HG03139 (cell line): ENCODE data around the gene HYAL2.
"Not testable (repeated sequence)": the region's sequence is repeated elsewhere in the genome, so short reads cannot be mapped to it uniquely, and the experiment has no call there.

ENCODE experiments used
- ATAC-seq: cut with Tn5 transposase; IDR thresholded peaks from one replicate; pipeline ENCODE4 v1.9.1; 2021; ENCODE audit not compliant: unreplicated experiment

HYAL2 gene

GRCh38 chr3:50293079-50293801 lies 29.3 kb downstream of the HYAL2 start:
- no peak for ATAC-seq

GRCh38 chr3:50292159-50293078 lies 30.1 kb downstream of the HYAL2 start, which contains the start of gene IFRD2:
Gene IFRD2, minus strand, starts transcription at chr3:50292429. Its CDS starts 155 bp downstream, at chr3:50292274.
- peak; percentile 93 for ATAC-seq

GRCh38 chr3:50290161-50290641 lies 32.3 kb downstream of the HYAL2 start:
- no peak for ATAC-seq

- no peak for ATAC-seq
Measured at GRCh38 chr3:50289130-50289529, 33.4 kb downstream of the HYAL2 start.

- ATAC-seq = no peak
Measured at GRCh38 chr3:50288387-50289007, 34.0 kb downstream of the HYAL2 start.

- ATAC-seq = no peak
Measured at GRCh38 chr3:50287262-50287661, 35.3 kb downstream of the HYAL2 start.

- ATAC-seq = no peak
Measured at GRCh38 chr3:50286322-50287227, 36.0 kb downstream of the HYAL2 start.

- not testable (repeated sequence) for ATAC-seq
Measured at GRCh38 chr3:50284121-50284520, 38.4 kb downstream of the HYAL2 start.

- ATAC-seq = no peak
Measured at GRCh38 chr3:50279255-50280016, 43.1 kb downstream of the HYAL2 start.

GRCh38 chr3:50278880-50279224 lies 43.7 kb downstream of the HYAL2 start, which contains the start of gene LSMEM2:
Gene LSMEM2, plus strand, starts transcription at chr3:50279087. Its CDS starts 27 bp downstream, at chr3:50279114.
- ATAC-seq = no peak

- ATAC-seq = no peak
Measured at GRCh38 chr3:50278123-50278879, 44.2 kb downstream of the HYAL2 start.

GRCh38 chr3:50276762-50277101 lies 45.8 kb downstream of the HYAL2 start:
- no peak for ATAC-seq

- ATAC-seq = no peak
Measured at GRCh38 chr3:50275996-50276761, 46.4 kb downstream of the HYAL2 start.

- no peak for ATAC-seq
Measured at GRCh38 chr3:50275141-50275995, 47.2 kb downstream of the HYAL2 start.

GRCh38 chr3:50274371-50275104 lies 48.0 kb downstream of the HYAL2 start:
- no peak for ATAC-seq

- no peak for ATAC-seq
Measured at GRCh38 chr3:50273689-50274065, 48.9 kb downstream of the HYAL2 start.
